Gastroesophageal sphincter (tissue), 4 donors: ENCODE measurements around the gene CHD1. TPM values are rescaled to one million over a fixed set of nuclear protein-coding genes. Genes with fewer than 3 reads are reported as not detected.
A peak's percentile ranks its signal among the peaks of the same experiment; 100 is the strongest.

ENCODE experiments used
- ATAC-seq: fragments of 150-250 bp; one replicate; pipeline ENCODE4 v1.9.1; 2016; ENCODE audit warnings: mild to moderate bottlenecking, moderate library complexity
- H3K27ac ChIP-seq, 4 donors: fragments of 200-600 bp; sonication (generic) in 3 of 4; 1 replicate in 3 of 4; 2 replicates in 1 of 4; pipeline ENCODE4 v1.5.1; 2016 to 2019
- H3K27me3 ChIP-seq: fragments of 200-600 bp; sonication (generic); one replicate; pipeline ENCODE4 v1.5.1; 2019
- H3K36me3 ChIP-seq, 2 donors: fragments of 200-600 bp; sonication (generic); one replicate each; pipeline ENCODE4 v1.5.1; 2019; ENCODE audit warnings: control low read depth in 1 of 2
- H3K4me1 ChIP-seq, 3 donors: fragments of 200-600 bp; sonication (generic); 1 replicate in 2 of 3; 2 replicates in 1 of 3; pipeline ENCODE4 v1.5.1; 2016 to 2019; ENCODE audit warnings: control low read depth in 2 of 3
- H3K4me3 ChIP-seq, 2 donors: fragments of 200-600 bp; sonication (generic); one replicate each; pipeline ENCODE4 v1.5.1; 2019; ENCODE audit warnings: mild to moderate bottlenecking in 1 of 2, moderate library complexity in 1 of 2
- H3K9me3 ChIP-seq, 3 donors: fragments of 200-600 bp; sonication (generic); one replicate each; pipeline ENCODE4 v1.5.1; 2017 to 2019; ENCODE audit warnings: control low read depth in 2 of 3
- EP300 ChIP-seq: sonication (generic); formaldehyde crosslinking; IDR thresholded peaks from one replicate; pipeline ENCODE4 v1.6.1; 2017; ENCODE audit warnings: antibody characterized with exemption, mild to moderate bottlenecking
- POLR2A ChIP-seq, 2 donors: fragments of 450-650 bp; IDR thresholded peaks; one replicate each; pipeline ENCODE4 v1.6.1; 2017; ENCODE audit warnings: antibody characterized with exemption in 2 of 2, mild to moderate bottlenecking in 2 of 2, moderate library complexity in 1 of 2
- POLR2AphosphoS5 ChIP-seq: sonication (generic); formaldehyde crosslinking; IDR thresholded peaks from one replicate; pipeline ENCODE4 v1.6.1; 2017; ENCODE audit warnings: antibody characterized with exemption
- WGBS, 2 donors: methylation state at CpG; one replicate each; pipeline ENCODE4 v1.1.5; 2018; ENCODE audit warnings: low coverage in 1 of 2; 5-methylcytosine and 5-hydroxymethylcytosine counted together
- total RNA-seq, 4 donors: library from RNA; depleted of rRNA; stranded (reverse); fragments of >200 nt; gene quantifications; one replicate each; pipeline ENCODE4 v1.1.0, GENCODE V29; 2016
- TF ChIP-seq, protein P1 (sequence below), 4 experiments: fragments of 200-600 bp in 2 of 4; fragments of 450-650 bp in 2 of 4; sonication (generic) in 1 of 4; IDR thresholded peaks; one replicate each; pipeline ENCODE4 v1.5.1; 2017 to 2019; ENCODE audit warnings: antibody characterized with exemption in 4 of 4, mild to moderate bottlenecking in 2 of 4, moderate library complexity in 2 of 4

CHD1 gene
- total RNA-seq, 4 donors from 2014 or later, result 22.7 to 58.1 (median 48.2) TPM

DNA sequence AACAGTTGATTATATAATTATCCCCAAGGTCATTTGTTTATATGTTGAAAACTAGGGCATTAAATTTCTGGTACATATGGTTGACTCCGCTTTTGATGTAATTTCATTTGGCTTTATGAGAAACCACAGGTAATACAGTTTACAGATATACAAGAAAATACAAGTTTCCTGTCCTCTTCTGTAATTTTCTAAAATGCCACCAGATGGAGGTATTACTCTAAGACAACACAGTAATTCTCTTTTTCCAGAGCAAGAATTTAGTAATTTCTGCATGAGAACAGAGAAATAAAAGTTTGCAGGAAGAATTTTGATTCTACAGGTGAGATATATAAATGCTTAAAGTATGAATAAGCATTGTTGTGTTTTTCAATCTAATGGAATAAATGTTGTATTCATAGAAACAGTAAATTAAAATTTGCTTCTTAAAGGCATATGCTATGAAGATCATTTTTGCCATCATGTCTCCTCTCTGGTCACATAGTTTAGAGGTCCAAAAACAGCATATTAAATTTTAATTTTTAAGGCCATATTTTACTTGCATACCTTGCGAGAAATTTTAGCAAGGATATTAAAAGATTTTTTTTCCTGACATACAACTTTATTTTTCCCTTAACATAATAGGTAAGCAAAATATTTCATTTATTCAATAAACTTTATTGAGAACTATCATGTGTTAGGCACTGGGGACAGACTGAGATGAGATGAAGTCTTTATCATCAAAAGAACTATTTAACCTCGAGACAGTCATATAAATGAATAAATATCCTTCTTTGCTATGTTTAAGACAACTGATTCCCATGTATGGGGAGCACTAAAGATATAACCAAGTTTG is 22.7 kb downstream of the CHD1 start:
- Histone ChIP-seq H3K9me3 (no peaks in the 10 kb centered on the region), H3K4me1 (peaks cover 0 to 41% (median 2%) of the 10 kb centered on the region in 3 donors), H3K36me3 (peaks cover 0 to 26% of the 10 kb centered on the region in 2 donors), H3K27ac (no peak overlapping the region), H3K4me3 (no peak overlapping the region), H3K27me3 (no peaks in the 10 kb centered on the region)
- no peak for TF ChIP-seq EP300
- TF ChIP-seq, protein P1, sequence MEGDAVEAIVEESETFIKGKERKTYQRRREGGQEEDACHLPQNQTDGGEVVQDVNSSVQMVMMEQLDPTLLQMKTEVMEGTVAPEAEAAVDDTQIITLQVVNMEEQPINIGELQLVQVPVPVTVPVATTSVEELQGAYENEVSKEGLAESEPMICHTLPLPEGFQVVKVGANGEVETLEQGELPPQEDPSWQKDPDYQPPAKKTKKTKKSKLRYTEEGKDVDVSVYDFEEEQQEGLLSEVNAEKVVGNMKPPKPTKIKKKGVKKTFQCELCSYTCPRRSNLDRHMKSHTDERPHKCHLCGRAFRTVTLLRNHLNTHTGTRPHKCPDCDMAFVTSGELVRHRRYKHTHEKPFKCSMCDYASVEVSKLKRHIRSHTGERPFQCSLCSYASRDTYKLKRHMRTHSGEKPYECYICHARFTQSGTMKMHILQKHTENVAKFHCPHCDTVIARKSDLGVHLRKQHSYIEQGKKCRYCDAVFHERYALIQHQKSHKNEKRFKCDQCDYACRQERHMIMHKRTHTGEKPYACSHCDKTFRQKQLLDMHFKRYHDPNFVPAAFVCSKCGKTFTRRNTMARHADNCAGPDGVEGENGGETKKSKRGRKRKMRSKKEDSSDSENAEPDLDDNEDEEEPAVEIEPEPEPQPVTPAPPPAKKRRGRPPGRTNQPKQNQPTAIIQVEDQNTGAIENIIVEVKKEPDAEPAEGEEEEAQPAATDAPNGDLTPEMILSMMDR (IDR thresholded peaks at IDR 0.05), result peak; percentile 66 to 79 (median 72)
- WGBS, 2 donors, result 55 to 73% methylated on average over 3 of the region's 3 CpGs
- ATAC-seq, result no peak

DNA sequence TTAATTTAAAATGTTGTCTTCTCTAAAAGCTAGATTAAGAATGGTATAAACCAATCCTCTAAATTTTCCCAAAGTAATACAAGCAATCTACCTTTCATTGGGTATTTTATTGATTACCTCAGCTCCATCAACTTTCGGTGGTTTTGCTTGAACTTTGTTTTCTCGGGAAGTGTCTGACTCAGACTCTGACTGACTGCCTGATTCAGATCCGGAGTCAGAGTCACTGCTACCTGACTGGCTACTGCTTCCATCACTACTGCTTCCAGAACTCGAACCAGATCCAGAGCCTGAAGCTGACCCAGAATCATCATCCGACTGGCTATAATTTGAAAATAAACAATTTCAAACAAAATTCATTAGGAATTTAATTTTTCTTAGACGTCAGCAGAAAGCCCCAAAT is 24.0 kb downstream of the CHD1 start:
- Histone ChIP-seq H3K4me3 (no peak overlapping the region), H3K27ac (no peak overlapping the region), H3K36me3 (peaks cover 0 to 39% of the 10 kb centered on the region in 2 donors), H3K4me1 (peaks cover 0 to 28% (median 2%) of the 10 kb centered on the region in 3 donors), H3K27me3 (no peaks in the 10 kb centered on the region), H3K9me3 (no peaks in the 10 kb centered on the region)
- no peak for TF ChIP-seq POLR2AphosphoS5
- TF ChIP-seq, protein P1 (IDR thresholded peaks at IDR 0.05), result no peak
- TF ChIP-seq EP300, result no peak
- no peak for TF ChIP-seq POLR2A (IDR thresholded peaks at IDR 0.05)
- 68 to 74% methylated on average over 5 to 6 of the region's 6 CpGs for WGBS, 2 donors
- no peak for ATAC-seq

DNA sequence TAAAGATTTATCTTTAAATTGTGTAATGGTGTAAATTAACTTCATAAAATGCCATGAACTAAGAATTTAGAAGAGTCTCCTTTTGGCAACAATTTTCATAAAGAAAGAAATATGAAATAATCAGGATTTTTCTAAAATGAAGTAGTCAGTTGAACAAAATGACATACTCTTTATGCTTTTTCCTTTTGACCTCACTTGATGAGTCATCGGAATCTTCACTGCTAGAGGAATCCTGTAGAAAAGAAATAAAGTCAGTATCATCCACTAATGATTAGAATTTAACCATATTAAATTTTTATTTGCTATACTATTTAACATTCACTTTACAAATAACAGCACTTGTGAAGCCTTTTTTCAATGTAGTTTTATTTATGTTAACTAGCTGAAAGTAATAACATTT is 26.1 kb downstream of the CHD1 start:
- Histone ChIP-seq H3K27me3 (no peaks in the 10 kb centered on the region), H3K27ac (no peak overlapping the region), H3K4me1 (peaks cover 0 to 25% (median 2%) of the 10 kb centered on the region in 3 donors), H3K4me3 (no peak overlapping the region), H3K36me3 (peaks cover 5 to 60% of the 10 kb centered on the region in 2 donors), H3K9me3 (no peaks in the 10 kb centered on the region)
- no peak for ATAC-seq
- WGBS, 2 donors, result 79 to 82% methylated on average over 1 of the region's 1 CpG
- TF ChIP-seq POLR2A (IDR thresholded peaks at IDR 0.05), result no peak
- TF ChIP-seq EP300, result no peak
- no peak for TF ChIP-seq POLR2AphosphoS5
- TF ChIP-seq, protein P1 (IDR thresholded peaks at IDR 0.05), result no peak

DNA sequence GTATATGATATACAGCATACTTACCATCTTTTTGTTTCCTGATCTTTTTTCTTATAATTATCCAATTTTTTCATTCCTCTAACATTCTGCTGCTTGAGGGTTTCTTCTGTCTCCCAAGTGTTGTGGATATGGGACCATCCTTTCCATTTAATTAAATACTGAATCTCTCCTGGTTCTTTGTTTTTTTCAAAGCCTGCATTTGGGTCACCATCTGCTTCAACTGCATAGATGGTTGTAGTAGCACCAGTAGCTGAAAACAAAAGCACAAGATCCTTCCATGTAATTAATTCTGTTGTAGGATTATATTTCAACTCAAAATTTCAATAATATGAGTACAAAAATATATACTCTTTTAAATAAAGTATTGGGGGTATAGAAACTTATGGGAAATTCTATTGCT is 29.4 kb downstream of the CHD1 start:
- Histone ChIP-seq H3K36me3 (peaks cover 5 to 88% of the 10 kb centered on the region in 2 donors), H3K4me3 (no peak overlapping the region), H3K4me1 (peaks cover 0 to 3% (median 0%) of the 10 kb centered on the region in 3 donors), H3K27ac (no peak overlapping the region), H3K27me3 (no peaks in the 10 kb centered on the region), H3K9me3 (no peaks in the 10 kb centered on the region)
- TF ChIP-seq POLR2A (IDR thresholded peaks at IDR 0.05), result no peak
- TF ChIP-seq POLR2AphosphoS5, result no peak
- TF ChIP-seq, protein P1 (IDR thresholded peaks at IDR 0.05), result no peak
- TF ChIP-seq EP300, result no peak
- no peak for ATAC-seq

DNA sequence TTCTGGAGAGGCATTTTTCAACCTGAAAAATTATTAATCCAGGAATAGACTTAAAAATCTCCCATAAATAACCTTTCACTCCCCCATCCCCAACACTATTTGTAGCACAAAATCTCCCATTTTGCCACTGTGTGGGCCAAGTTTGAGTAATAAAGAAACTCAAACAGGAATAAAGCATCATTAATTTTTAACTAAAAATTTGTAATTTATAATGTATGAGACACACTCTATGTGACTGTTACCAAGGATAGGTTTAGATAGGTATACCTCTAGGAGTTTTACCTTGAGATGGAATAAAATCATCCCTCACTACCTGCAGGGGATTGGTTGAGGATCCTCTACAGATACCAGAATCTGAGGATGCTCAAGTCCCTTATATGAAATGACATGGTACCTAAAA is 30.1 kb downstream of the CHD1 start:
- Histone ChIP-seq H3K27ac (no peak overlapping the region), H3K9me3 (no peaks in the 10 kb centered on the region), H3K27me3 (no peaks in the 10 kb centered on the region), H3K4me3 (no peak overlapping the region), H3K4me1 (no peaks in the 10 kb centered on the region), H3K36me3 (peaks cover 5 to 89% of the 10 kb centered on the region in 2 donors)
- no peak for ATAC-seq
- TF ChIP-seq EP300, result no peak
- TF ChIP-seq POLR2AphosphoS5, result no peak
- no peak for TF ChIP-seq POLR2A (IDR thresholded peaks at IDR 0.05)
- TF ChIP-seq, protein P1 (IDR thresholded peaks at IDR 0.05), result no peak
